Head of caudate nucleus (tissue), 42 donors: ENCODE results near the gene INKA2.
A peak's percentile ranks its signal among the peaks of the same experiment; 100 is the strongest.

Experiments
- DNase-seq, 42 donors: peaks; one replicate each; pipeline versions ENCODE4 v3.0.0 to v3.0.0-alpha.2; 2020 to 2021; ENCODE audit warnings: mixed read lengths in 7 of 42
- intact Hi-C: fragments of 100-400 bp; cut with DNase I; formaldehyde crosslinking; loops from one replicate; pipeline ENCODE4 v1.15.0; 2022

INKA2 gene

GRCh38 chr1:111720977-111721786 lies 18.0 kb downstream of the INKA2 start:
- intact Hi-C loops: no loop called here
- peak in 2 of 42 donors; percentile 15 to 21 for DNase-seq

GRCh38 chr1:111720274-111720976 lies 18.8 kb downstream of the INKA2 start:
- intact Hi-C loops: no loop called here
- DNase-seq: no peak

- intact Hi-C loops: loop anchor here (5.0 kb wide), 1 partner anchor 38 kb away; the partner anchor contains the start of gene DDX20
- no peak for DNase-seq
Measured at GRCh38 chr1:111719674-111720132, 19.5 kb downstream of the INKA2 start.

- intact Hi-C loops: loop anchor here (5.0 kb wide), 1 partner anchor 38 kb away; the partner anchor contains the start of gene DDX20
- DNase-seq: no peak
Measured at GRCh38 chr1:111719135-111719534, 20.1 kb downstream of the INKA2 start.

- intact Hi-C loops: loop anchor here (5.0 kb wide), 1 partner anchor 40 kb away; the partner anchor contains the start of gene DDX20
Measured at GRCh38 chr1:111717450-111717849, 21.7 kb downstream of the INKA2 start.

GRCh38 chr1:111716333-111716732 lies 22.9 kb downstream of the INKA2 start:
- no peak for DNase-seq
- intact Hi-C loops: loop anchor here (5.0 kb wide), 1 partner anchor 41 kb away; the partner anchor contains the start of gene DDX20

More at GRCh38 chr1:111717450-111717849, 21.7 kb downstream of the INKA2 start:
- DNase-seq: no peak

GRCh38 chr1:111709986-111710385 lies 29.2 kb downstream of the INKA2 start:
- DNase-seq: no peak
- intact Hi-C loops: no loop called here

- intact Hi-C loops: no loop called here
- no peak for DNase-seq
Measured at GRCh38 chr1:111707906-111708305, 31.3 kb downstream of the INKA2 start.

- intact Hi-C loops: no loop called here
- no peak for DNase-seq
Measured at GRCh38 chr1:111706921-111707320, 32.3 kb downstream of the INKA2 start.

GRCh38 chr1:111705841-111706240 lies 33.4 kb downstream of the INKA2 start:
- intact Hi-C loops: no loop called here
- DNase-seq: no peak

- intact Hi-C loops: no loop called here
- DNase-seq: no peak
Measured at GRCh38 chr1:111704776-111705175, 34.4 kb downstream of the INKA2 start.

GRCh38 chr1:111704240-111704639 lies 35.0 kb downstream of the INKA2 start:
- DNase-seq: no peak
- intact Hi-C loops: no loop called here

GRCh38 chr1:111702504-111703050 lies 36.6 kb downstream of the INKA2 start:
- intact Hi-C loops: no loop called here
- DNase-seq: no peak

- no peak for DNase-seq
- intact Hi-C loops: no loop called here
Measured at GRCh38 chr1:111699268-111699667, 39.9 kb downstream of the INKA2 start.

- intact Hi-C loops: no loop called here
- no peak for DNase-seq
Measured at GRCh38 chr1:111696330-111696729, 42.9 kb downstream of the INKA2 start.

GRCh38 chr1:111695801-111696200 lies 43.4 kb downstream of the INKA2 start:
- intact Hi-C loops: no loop called here

GRCh38 chr1:111691886-111692285 lies 47.3 kb downstream of the INKA2 start:
- DNase-seq: no peak
- intact Hi-C loops: no loop called here

More at GRCh38 chr1:111695801-111696200, 43.4 kb downstream of the INKA2 start:
- DNase-seq: no peak

GRCh38 chr1:111690306-111690617 lies 48.9 kb downstream of the INKA2 start:
- DNase-seq: peak in 16 of 42 donors; percentile 12 to 66 (median 34)
- intact Hi-C loops: no loop called here
